Small intestine (tissue), 7 donors: ENCODE results near the gene IGHMBP2. TPM values are rescaled to one million over a fixed set of nuclear protein-coding genes. Genes with fewer than 3 reads are reported as not detected.

ENCODE experiments used
- DNase-seq, 2 donors: peaks; one replicate each; pipeline versions ENCODE4 v3.0.0 to v3.0.0-alpha.2; 2013
- FAIRE-seq: peaks from 2 replicates; lab custom pipeline; 2012; peaks lifted over from hg19 to GRCh38; lab: Jason Lieb, UNC
- H3K27ac ChIP-seq, 3 donors: one replicate each; pipeline ENCODE4 v1.5.1; 2013; ENCODE audit warnings: low read length in 2 of 3, mild to moderate bottlenecking in 2 of 3, control low read depth in 1 of 3, inconsistent platforms in 1 of 3, low read depth in 1 of 3, moderate library complexity in 1 of 3
- H3K27me3 ChIP-seq, 3 donors: one replicate each; pipeline ENCODE4 v1.6.1; 2013; ENCODE audit warnings: low read length in 3 of 3, inconsistent platforms in 1 of 3; ENCODE audit not compliant: control insufficient read depth in 3 of 3, insufficient read depth in 3 of 3
- H3K36me3 ChIP-seq, 3 donors: one replicate each; pipeline ENCODE4 v1.6.1; 2013; ENCODE audit warnings: low read length in 3 of 3, inconsistent platforms in 1 of 3, low read depth in 1 of 3, mild to moderate bottlenecking in 1 of 3, moderate library complexity in 1 of 3; ENCODE audit not compliant: control insufficient read depth in 3 of 3, insufficient read depth in 2 of 3
- H3K4me1 ChIP-seq, 3 donors: one replicate each; pipeline ENCODE4 v1.6.1; 2013; ENCODE audit warnings: low read length in 2 of 3, inconsistent platforms in 1 of 3, low read depth in 1 of 3, mild to moderate bottlenecking in 1 of 3, moderate library complexity in 1 of 3; ENCODE audit not compliant: control insufficient read depth in 3 of 3, insufficient read depth in 2 of 3
- H3K4me3 ChIP-seq, 3 donors: one replicate each; pipeline ENCODE4 v1.5.1; 2013; ENCODE audit warnings: low read length in 3 of 3, control low read depth in 1 of 3, inconsistent platforms in 1 of 3, low read depth in 1 of 3, mild to moderate bottlenecking in 1 of 3, moderate library complexity in 1 of 3
- H3K9me3 ChIP-seq, 2 donors: one replicate each; pipeline ENCODE4 v1.6.1; 2013; ENCODE audit warnings: low read depth in 1 of 2, low read length in 1 of 2; ENCODE audit not compliant: control insufficient read depth in 2 of 2, insufficient read depth in 1 of 2
- WGBS, 3 donors: extraction: QIAGEN DNeasy Blood & Tissue Kit; methylation state at CpG; one replicate each; pipeline ENCODE4 v1.1.7; 2013; 5-methylcytosine and 5-hydroxymethylcytosine counted together
- polyA plus RNA-seq, 4 donors: library from polyadenylated mRNA; stranded (reverse) in 3 of 4; unstranded in 1 of 4; fragments of 200-250 nt in 3 of 4; fragments of 120-200 nt in 1 of 4; gene quantifications; one replicate each; pipeline versions ENCODE4 v1.2.1 to v1.2.3, GENCODE V29; 2013
- donor health status: healthy with polysubstance abuse.
- donor health status: control.
- donor health status: control.
- donor health status: Bipolar disorder and iron deficiency.
- donor health status: healthy.

IGHMBP2 gene
- polyA plus RNA-seq, 4 donors, result 10.3 to 40.7 (median 19.5) TPM

GRCh38 chr11:68942751-68943271, 39.1 kb downstream of the IGHMBP2 start:
- H3K9me3 ChIP-seq, result no peaks in the 10 kb centered on the region
- no peaks in the 10 kb centered on the region for H3K4me1 ChIP-seq
- WGBS, 3 donors, result 66 to 70% (median 68%) methylated on average over 9 of the region's 9 CpGs
- no peak for DNase-seq
- H3K27ac ChIP-seq, result peak overlapping the region in 2 of 3 donors; percentile 72 to 80
- no peak overlapping the region for H3K4me3 ChIP-seq
- FAIRE-seq, result no peak
- H3K27me3 ChIP-seq, result no peaks in the 10 kb centered on the region
- H3K36me3 ChIP-seq, result peaks cover 0 to 46% (median 3%) of the 10 kb centered on the region in 3 donors

GRCh38 chr11:68946416-68947090, 42.9 kb downstream of the IGHMBP2 start:
- no peak overlapping the region for H3K4me3 ChIP-seq
- DNase-seq (peak in 1 of 2 donors; percentile 16), FAIRE-seq (no peak)
- H3K36me3 ChIP-seq, result peaks cover 0 to 9% (median 0%) of the 10 kb centered on the region in 3 donors
- WGBS, 3 donors, result 54 to 62% (median 60%) methylated on average over 18 of the region's 18 CpGs
- H3K9me3 ChIP-seq, result no peaks in the 10 kb centered on the region
- H3K27me3 ChIP-seq, result peaks cover 0 to 4% (median 0%) of the 10 kb centered on the region in 3 donors
- peak overlapping the region in 2 of 3 donors; percentile 21 to 51 for H3K27ac ChIP-seq
- H3K4me1 ChIP-seq, result no peaks in the 10 kb centered on the region

GRCh38 chr11:68947151-68947550, 43.5 kb downstream of the IGHMBP2 start:
- H3K4me3 ChIP-seq, result no peak overlapping the region
- H3K27ac ChIP-seq, result peak overlapping the region in 1 of 3 donors; percentile 21
- peaks cover 0 to 6% (median 0%) of the 10 kb centered on the region in 3 donors for H3K36me3 ChIP-seq
- 57 to 77% (median 57%) methylated on average over 11 of the region's 11 CpGs for WGBS, 3 donors
- H3K27me3 ChIP-seq, result peaks cover 0 to 4% (median 0%) of the 10 kb centered on the region in 3 donors
- no peaks in the 10 kb centered on the region for H3K4me1 ChIP-seq
- H3K9me3 ChIP-seq, result no peaks in the 10 kb centered on the region
- no peak for DNase-seq
- no peak for FAIRE-seq

- 54 to 65% (median 64%) methylated on average over 2 of the region's 2 CpGs for WGBS, 3 donors
- no peak overlapping the region for H3K27ac ChIP-seq
- no peak overlapping the region for H3K4me3 ChIP-seq
- H3K4me1 ChIP-seq, result no peaks in the 10 kb centered on the region
- H3K36me3 ChIP-seq, result no peaks in the 10 kb centered on the region
- H3K9me3 ChIP-seq, result no peaks in the 10 kb centered on the region
- H3K27me3 ChIP-seq, result peaks cover 0 to 4% (median 0%) of the 10 kb centered on the region in 3 donors
- no peak for DNase-seq
- FAIRE-seq, result no peak
Observed at GRCh38 chr11:68948496-68948895, 44.8 kb downstream of the IGHMBP2 start.

GRCh38 chr11:68948935-68949334, 45.2 kb downstream of the IGHMBP2 start:
- no peak for FAIRE-seq
- Histone ChIP-seq H3K27ac (no peak overlapping the region), H3K4me1 (no peaks in the 10 kb centered on the region), H3K4me3 (no peak overlapping the region), H3K27me3 (peaks cover 0 to 4% (median 0%) of the 10 kb centered on the region in 3 donors), H3K9me3 (no peaks in the 10 kb centered on the region), H3K36me3 (no peaks in the 10 kb centered on the region)
- DNase-seq, result no peak
- 90 to 94% (median 93%) methylated on average over 17 of the region's 17 CpGs for WGBS, 3 donors

GRCh38 chr11:68950270-68950669, 46.6 kb downstream of the IGHMBP2 start:
- no peak for FAIRE-seq

GRCh38 chr11:68950762-68951161, 47.1 kb downstream of the IGHMBP2 start:
- DNase-seq (no peak), FAIRE-seq (no peak)
- no peak overlapping the region for H3K27ac ChIP-seq
- H3K27me3 ChIP-seq, result peaks cover 0 to 4% (median 0%) of the 10 kb centered on the region in 3 donors
- peaks cover 0 to 9% (median 3%) of the 10 kb centered on the region in 3 donors for H3K4me1 ChIP-seq
- no peaks in the 10 kb centered on the region for H3K9me3 ChIP-seq
- H3K4me3 ChIP-seq, result no peak overlapping the region
- 79 to 90% (median 82%) methylated on average over 9 of the region's 9 CpGs for WGBS, 3 donors
- H3K36me3 ChIP-seq, result no peaks in the 10 kb centered on the region

More at GRCh38 chr11:68950270-68950669, 46.6 kb downstream of the IGHMBP2 start:
- 68 to 81% (median 79%) methylated on average over 5 of the region's 5 CpGs for WGBS, 3 donors
- Histone ChIP-seq H3K36me3 (no peaks in the 10 kb centered on the region), H3K9me3 (no peaks in the 10 kb centered on the region), H3K27me3 (peaks cover 0 to 4% (median 0%) of the 10 kb centered on the region in 3 donors), H3K27ac (no peak overlapping the region), H3K4me1 (peaks cover 0 to 5% (median 0%) of the 10 kb centered on the region in 3 donors), H3K4me3 (no peak overlapping the region)
- DNase-seq, result no peak

- FAIRE-seq, result no peak
- peak overlapping the region in 1 of 3 donors; percentile 23 for H3K27ac ChIP-seq
- H3K4me1 ChIP-seq, result peaks cover 0 to 14% (median 3%) of the 10 kb centered on the region in 3 donors
- H3K36me3 ChIP-seq, result no peaks in the 10 kb centered on the region
- H3K4me3 ChIP-seq, result no peak overlapping the region
- no peaks in the 10 kb centered on the region for H3K9me3 ChIP-seq
- WGBS, 3 donors, result 33 to 36% (median 34%) methylated on average over 30 of the region's 30 CpGs
- DNase-seq, result peak; percentile 70 to 90
- H3K27me3 ChIP-seq, result peaks cover 0 to 2% (median 0%) of the 10 kb centered on the region in 3 donors
Observed at GRCh38 chr11:68954836-68955606, 51.3 kb downstream of the IGHMBP2 start.
